ENCODE measurements around the gene PAK5. TPM values are rescaled to one million over a fixed set of nuclear protein-coding genes. Genes with fewer than 3 reads are reported as not detected.

PAK5 gene
- total RNA-seq, 1 donor from 2014 or later: 0.16 TPM

DNA sequence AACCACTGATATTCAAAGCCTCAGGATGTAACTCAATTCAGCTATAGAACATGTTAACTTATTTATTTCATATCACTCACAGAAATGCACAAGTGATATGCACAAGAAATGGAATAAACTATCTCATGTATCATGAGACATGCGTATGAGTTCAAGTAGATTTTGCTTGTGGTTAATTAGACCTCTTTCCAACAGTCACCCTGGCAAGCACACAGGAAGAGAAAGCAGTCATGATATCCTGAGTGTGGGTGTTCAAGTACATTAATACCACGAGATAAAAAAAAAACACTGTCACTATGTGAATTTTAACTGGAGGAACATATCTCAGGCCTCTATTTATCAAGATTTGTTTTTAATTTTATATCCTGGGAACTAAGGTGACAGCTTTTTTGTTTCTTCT, 260.3 kb downstream of the PAK5 start:
- no peaks in the 10 kb centered on the region for H3K9me3 Mint-ChIP-seq (ENCODE audit: unreplicated experiment)
- H3K4me2 ChIP-seq (ENCODE audit: low read length): no peak overlapping the region
- no peak overlapping the region for H3K27ac Mint-ChIP-seq (ENCODE audit: unreplicated experiment)
- H3K4me3 ChIP-seq (ENCODE audit: insufficient read depth, low read depth, low read length): no peak overlapping the region
- no peaks in the 10 kb centered on the region for H4K20me1 ChIP-seq (ENCODE audit: insufficient read depth, low read length)
- no peaks in the 10 kb centered on the region for H3K36me3 Mint-ChIP-seq (ENCODE audit: low read depth, unreplicated experiment)
- H3K4me3 Mint-ChIP-seq (ENCODE audit: unreplicated experiment): no peak overlapping the region
- no peaks in the 10 kb centered on the region for H3K4me1 ChIP-seq (ENCODE audit: insufficient read depth, low read length)
- no peaks in the 10 kb centered on the region for H3K27me3 ChIP-seq (ENCODE audit: insufficient read depth, low read length)
- no peak for DNase-seq (ENCODE audit: low read depth)
- H3K9me3 ChIP-seq (ENCODE audit: insufficient read depth, low read depth, low read length): no peaks in the 10 kb centered on the region
- peaks cover 2% of the 10 kb centered on the region for H3K4me1 Mint-ChIP-seq (ENCODE audit: low read depth, unreplicated experiment)
- H2AFZ ChIP-seq (ENCODE audit: low read depth, low read length): no peak overlapping the region
- H3K9ac ChIP-seq (ENCODE audit: low read length): no peak overlapping the region
- H3K27me3 Mint-ChIP-seq (ENCODE audit: low read depth, unreplicated experiment): peaks cover under 1% of the 10 kb centered on the region
- no peaks in the 10 kb centered on the region for H3K79me2 ChIP-seq (ENCODE audit: insufficient read depth, low read length)
- TF ChIP-seq, protein P1, sequence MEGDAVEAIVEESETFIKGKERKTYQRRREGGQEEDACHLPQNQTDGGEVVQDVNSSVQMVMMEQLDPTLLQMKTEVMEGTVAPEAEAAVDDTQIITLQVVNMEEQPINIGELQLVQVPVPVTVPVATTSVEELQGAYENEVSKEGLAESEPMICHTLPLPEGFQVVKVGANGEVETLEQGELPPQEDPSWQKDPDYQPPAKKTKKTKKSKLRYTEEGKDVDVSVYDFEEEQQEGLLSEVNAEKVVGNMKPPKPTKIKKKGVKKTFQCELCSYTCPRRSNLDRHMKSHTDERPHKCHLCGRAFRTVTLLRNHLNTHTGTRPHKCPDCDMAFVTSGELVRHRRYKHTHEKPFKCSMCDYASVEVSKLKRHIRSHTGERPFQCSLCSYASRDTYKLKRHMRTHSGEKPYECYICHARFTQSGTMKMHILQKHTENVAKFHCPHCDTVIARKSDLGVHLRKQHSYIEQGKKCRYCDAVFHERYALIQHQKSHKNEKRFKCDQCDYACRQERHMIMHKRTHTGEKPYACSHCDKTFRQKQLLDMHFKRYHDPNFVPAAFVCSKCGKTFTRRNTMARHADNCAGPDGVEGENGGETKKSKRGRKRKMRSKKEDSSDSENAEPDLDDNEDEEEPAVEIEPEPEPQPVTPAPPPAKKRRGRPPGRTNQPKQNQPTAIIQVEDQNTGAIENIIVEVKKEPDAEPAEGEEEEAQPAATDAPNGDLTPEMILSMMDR (IDR thresholded peaks at IDR 0.05; ENCODE audit: insufficient read depth, low read depth, low read length): no peak
- no peak for TF ChIP-seq EZH2 (IDR thresholded peaks at IDR 0.05; ENCODE audit: insufficient read depth, low read length)
- H3K27ac ChIP-seq (ENCODE audit: low read depth, low read length): no peak overlapping the region
- FAIRE-seq: no peak
- no peaks in the 10 kb centered on the region for H3K36me3 ChIP-seq (ENCODE audit: insufficient read depth, low read length)

GRCh38 chr20:9577397-9577796, 261.5 kb downstream of the PAK5 start:
- H3K9ac ChIP-seq (ENCODE audit: low read length): no peak overlapping the region
- H2AFZ ChIP-seq (ENCODE audit: low read depth, low read length): no peak overlapping the region
- H3K27me3 ChIP-seq (ENCODE audit: insufficient read depth, low read length): no peaks in the 10 kb centered on the region
- H3K27ac ChIP-seq (ENCODE audit: low read depth, low read length): no peak overlapping the region
- H3K36me3 ChIP-seq (ENCODE audit: insufficient read depth, low read length): no peaks in the 10 kb centered on the region
- Mint-ChIP-seq H3K4me3 (ENCODE audit: unreplicated experiment) (no peak overlapping the region), H3K9me3 (ENCODE audit: unreplicated experiment) (no peaks in the 10 kb centered on the region), H3K4me1 (ENCODE audit: low read depth, unreplicated experiment) (peaks cover 6% of the 10 kb centered on the region), H3K27me3 (ENCODE audit: low read depth, unreplicated experiment) (peaks cover 6% of the 10 kb centered on the region), H3K27ac (ENCODE audit: unreplicated experiment) (no peak overlapping the region), H3K36me3 (ENCODE audit: low read depth, unreplicated experiment) (no peaks in the 10 kb centered on the region)
- no peak for FAIRE-seq
- no peaks in the 10 kb centered on the region for H3K9me3 ChIP-seq (ENCODE audit: insufficient read depth, low read depth, low read length)
- no peak for TF ChIP-seq EZH2 (IDR thresholded peaks at IDR 0.05; ENCODE audit: insufficient read depth, low read length)
- TF ChIP-seq, protein P1 (IDR thresholded peaks at IDR 0.05; ENCODE audit: insufficient read depth, low read depth, low read length): no peak
- H3K4me2 ChIP-seq (ENCODE audit: low read length): no peak overlapping the region
- no peaks in the 10 kb centered on the region for H4K20me1 ChIP-seq (ENCODE audit: insufficient read depth, low read length)
- H3K4me3 ChIP-seq (ENCODE audit: insufficient read depth, low read depth, low read length): no peak overlapping the region
- H3K79me2 ChIP-seq (ENCODE audit: insufficient read depth, low read length): no peaks in the 10 kb centered on the region
- DNase-seq (ENCODE audit: low read depth): no peak
- H3K4me1 ChIP-seq (ENCODE audit: insufficient read depth, low read length): no peaks in the 10 kb centered on the region

- Mint-ChIP-seq H3K27ac (ENCODE audit: unreplicated experiment) (no peak overlapping the region), H3K9me3 (ENCODE audit: unreplicated experiment) (no peaks in the 10 kb centered on the region), H3K4me1 (ENCODE audit: low read depth, unreplicated experiment) (peaks cover 7% of the 10 kb centered on the region), H3K36me3 (ENCODE audit: low read depth, unreplicated experiment) (no peaks in the 10 kb centered on the region), H3K4me3 (ENCODE audit: unreplicated experiment) (no peak overlapping the region), H3K27me3 (ENCODE audit: low read depth, unreplicated experiment) (peaks cover 6% of the 10 kb centered on the region)
- Histone ChIP-seq H3K27ac (ENCODE audit: low read depth, low read length) (no peak overlapping the region), H3K4me3 (ENCODE audit: insufficient read depth, low read depth, low read length) (no peak overlapping the region), H2AFZ (ENCODE audit: low read depth, low read length) (no peak overlapping the region), H3K4me1 (ENCODE audit: insufficient read depth, low read length) (no peaks in the 10 kb centered on the region), H3K9me3 (ENCODE audit: insufficient read depth, low read depth, low read length) (no peaks in the 10 kb centered on the region), H3K27me3 (ENCODE audit: insufficient read depth, low read length) (no peaks in the 10 kb centered on the region), H3K9ac (ENCODE audit: low read length) (no peak overlapping the region), H3K36me3 (ENCODE audit: insufficient read depth, low read length) (no peaks in the 10 kb centered on the region), H4K20me1 (ENCODE audit: insufficient read depth, low read length) (no peaks in the 10 kb centered on the region), H3K4me2 (ENCODE audit: low read length) (no peak overlapping the region), H3K79me2 (ENCODE audit: insufficient read depth, low read length) (no peaks in the 10 kb centered on the region)
- no peak for DNase-seq (ENCODE audit: low read depth)
- FAIRE-seq: no peak
- no peak for TF ChIP-seq EZH2 (IDR thresholded peaks at IDR 0.05; ENCODE audit: insufficient read depth, low read length)
- TF ChIP-seq, protein P1 (IDR thresholded peaks at IDR 0.05; ENCODE audit: insufficient read depth, low read depth, low read length): no peak
These were observed 262.2 kb downstream of the PAK5 start for GRCh38 chr20:9576695-9577094.
